ENCODE data around the gene ACACB. TPM values are rescaled to one million over a fixed set of nuclear protein-coding genes. Genes with fewer than 3 reads are reported as not detected.

The ACACB gene
- total and polyA plus RNA-seq, 11 donors = 29.9 to 176 (median 119) TPM

DNA sequence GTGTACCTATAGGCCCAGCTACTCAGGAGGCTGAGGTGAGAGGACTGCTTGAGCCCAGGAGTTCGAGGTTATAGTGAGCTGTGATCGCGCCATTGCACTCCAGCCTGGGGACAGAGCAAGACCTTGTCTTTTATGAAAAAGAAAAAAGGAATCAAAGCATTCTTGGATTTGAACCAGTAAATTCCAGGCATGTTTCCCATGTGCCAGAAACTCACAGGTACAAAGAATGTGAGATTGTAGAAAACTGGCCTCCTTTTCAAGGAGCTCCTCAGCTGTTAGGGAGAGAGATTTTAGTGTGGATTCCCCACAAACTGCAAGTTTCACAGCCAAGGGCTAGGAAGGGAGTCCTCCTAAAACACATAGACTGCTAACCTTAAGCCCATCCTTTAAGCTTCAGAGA is 97.7 kb downstream of the ACACB start:
- peaks cover 0 to 99% (median 87%) of the 10 kb centered on the region in 9 donors for H3K36me3 ChIP-seq
- no peak overlapping the region for H3K4me3 ChIP-seq
- intact Hi-C loops (cut with DNase I) = no loop called here
- H3K9me3 ChIP-seq = no peaks in the 10 kb centered on the region
- no peak for TF ChIP-seq CTCF (IDR thresholded peaks at IDR 0.05)
- TF ChIP-seq POLR2A (IDR thresholded peaks at IDR 0.05) = no peak
- DNase-seq = no peak
- ATAC-seq = no peak
- H3K27ac ChIP-seq = no peak overlapping the region
- 92 to 95% (median 93%) methylated on average over 3 of the region's 3 CpGs for WGBS, 4 donors
- H3K4me1 ChIP-seq = no peaks in the 10 kb centered on the region
- H3K27me3 ChIP-seq = no peaks in the 10 kb centered on the region

- Histone ChIP-seq H3K36me3 (peaks cover 0 to 100% (median 93%) of the 10 kb centered on the region in 9 donors), H3K9me3 (no peaks in the 10 kb centered on the region), H3K4me3 (no peak overlapping the region), H3K27ac (no peak overlapping the region), H3K4me1 (peaks cover 0 to 17% (median 0%) of the 10 kb centered on the region in 12 donors), H3K27me3 (no peaks in the 10 kb centered on the region)
- no peak for TF ChIP-seq CTCF (IDR thresholded peaks at IDR 0.05)
- no peak for TF ChIP-seq POLR2A (IDR thresholded peaks at IDR 0.05)
- 84 to 95% (median 94%) methylated on average over 6 of the region's 6 CpGs for WGBS, 4 donors
- intact Hi-C loops (cut with DNase I) = no loop called here
- ATAC-seq (no peak), DNase-seq (no peak)
Measured at GRCh38 chr12:109218996-109219395, 102.6 kb downstream of the ACACB start.

DNA sequence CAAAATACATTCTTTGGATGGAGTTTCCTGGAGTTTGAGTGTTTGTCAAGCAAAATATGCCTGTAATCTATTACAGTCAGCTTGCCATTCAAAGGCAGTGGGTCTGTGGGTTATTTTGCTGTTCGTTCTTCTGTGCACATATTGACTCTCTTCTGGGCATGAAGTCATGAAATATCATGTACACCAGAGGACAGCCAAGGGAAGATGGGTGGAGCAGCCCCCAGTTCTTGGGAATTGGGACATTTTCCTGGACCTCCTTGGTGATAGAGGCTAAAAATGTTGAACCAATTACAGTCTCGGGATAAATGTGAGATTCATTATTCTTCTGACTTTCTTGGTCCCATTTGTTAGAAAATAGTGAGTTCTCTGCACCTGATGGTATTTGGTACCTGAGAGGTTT is 103.6 kb downstream of the ACACB start:
- intact Hi-C loops (cut with DNase I) = loop anchor here in 1 of 10 donors (5.0 kb wide), 1 partner anchor 48 kb away; no protein-coding TSS in a partner anchor
- Histone ChIP-seq H3K27ac (no peak overlapping the region), H3K27me3 (no peaks in the 10 kb centered on the region), H3K4me1 (peaks cover 0 to 17% (median 0%) of the 10 kb centered on the region in 12 donors), H3K4me3 (no peak overlapping the region), H3K36me3 (peaks cover 2 to 100% (median 93%) of the 10 kb centered on the region in 9 donors), H3K9me3 (no peaks in the 10 kb centered on the region)
- no peak for DNase-seq
- WGBS, 4 donors = 63 to 85% (median 74%) methylated on average over 2 of the region's 2 CpGs
- TF ChIP-seq POLR2A (IDR thresholded peaks at IDR 0.05) (no peak), CTCF (IDR thresholded peaks at IDR 0.05) (no peak)
- ATAC-seq = no peak

DNA sequence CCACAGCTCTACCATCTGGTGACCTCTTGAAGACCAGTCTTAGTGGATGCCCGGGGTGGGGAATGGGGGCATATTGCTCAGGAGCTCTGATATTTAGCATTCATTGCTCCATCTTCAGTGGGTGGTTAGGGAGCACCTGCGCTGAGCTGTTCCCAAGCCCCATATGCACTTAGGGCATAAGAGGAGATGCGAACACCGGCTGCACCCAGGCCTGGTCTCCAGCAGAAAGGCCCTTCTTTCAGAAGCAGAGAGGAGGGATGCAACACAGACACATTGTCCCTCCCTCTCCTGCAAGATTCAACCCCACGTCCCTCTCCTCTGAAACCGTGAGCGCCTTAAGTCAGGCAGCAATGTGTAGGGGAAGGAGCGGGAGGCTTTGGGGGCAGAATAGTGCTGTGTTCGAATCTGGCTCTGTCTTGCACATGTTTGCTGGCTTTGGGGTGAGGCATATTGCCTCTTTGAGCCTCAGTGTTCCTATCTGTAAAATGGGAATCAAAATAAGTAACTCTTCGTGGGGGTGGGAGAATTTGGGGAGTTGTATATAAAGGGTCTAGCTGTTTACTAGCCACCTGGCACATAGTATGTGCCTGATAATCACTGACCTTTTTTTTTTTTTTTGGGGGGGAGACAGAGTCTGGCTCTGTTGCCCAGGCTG is 105.0 kb downstream of the ACACB start:
- H3K9me3 ChIP-seq = no peaks in the 10 kb centered on the region
- peaks cover 0 to 17% (median 0%) of the 10 kb centered on the region in 12 donors for H3K4me1 ChIP-seq
- no peaks in the 10 kb centered on the region for H3K27me3 ChIP-seq
- no peak overlapping the region for H3K4me3 ChIP-seq
- DNase-seq (no peak), ATAC-seq (peak in 1 of 4 donors; percentile 12)
- TF ChIP-seq POLR2A (IDR thresholded peaks at IDR 0.05) = no peak
- TF ChIP-seq CTCF (IDR thresholded peaks at IDR 0.05) = no peak
- peaks cover 2 to 100% (median 93%) of the 10 kb centered on the region in 9 donors for H3K36me3 ChIP-seq
- 94 to 96% (median 94%) methylated on average over 10 of the region's 10 CpGs for WGBS, 4 donors
- intact Hi-C loops (cut with DNase I) = loop anchor here in 1 of 10 donors (5.0 kb wide), 1 partner anchor 49 kb away; no protein-coding TSS in a partner anchor
- peak overlapping the region in 1 of 12 donors; percentile 48 for H3K27ac ChIP-seq

All from heart left ventricle (tissue), 16 donors.